ENCODE measurements around the gene SEC11C. TPM values are rescaled to one million over a fixed set of nuclear protein-coding genes. Genes with fewer than 3 reads are reported as not detected.

The SEC11C gene
- total RNA-seq, 2 experiments from 2014 or later, result 121 to 131 TPM

GRCh38 chr18:59142274-59142673 lies 2.6 kb downstream of the SEC11C start:
- ChIA-PET POLR2A (interaction anchor here (1.7 kb wide), 1 partner anchor 217 kb away, joined by 5 read pairs; the partner anchor contains the start of gene LMAN1), CTCF (interaction anchor here (0.7 kb wide), 1 partner anchor 615 kb away, joined by 3 read pairs; no protein-coding TSS in a partner anchor)

GRCh38 chr18:59142800-59143416 lies 3.2 kb downstream of the SEC11C start:
- CTCF ChIA-PET, result interaction anchor here (0.8 kb wide), 1 partner anchor 35 kb away, joined by 5 read pairs; no protein-coding TSS in a partner anchor
- POLR2A ChIA-PET, result interaction anchor here (0.7 to 1.7 kb wide), 3 partner anchors 216 to 1522 kb away, joined by 5 to 7 read pairs (median 7); partner anchors contain the start of gene LMAN1

GRCh38 chr18:59143441-59143840 lies 3.8 kb downstream of the SEC11C start:
- POLR2A ChIA-PET, result interaction anchor here (0.7 to 1.7 kb wide), 4 partner anchors 139 to 1523 kb away, joined by 4 to 7 read pairs (median 6); partner anchors contain the start of gene LMAN1
- CTCF ChIA-PET, result interaction anchor here (0.8 to 1.1 kb wide), 2 partner anchors 16 to 34 kb away, joined by 3 to 5 read pairs; no protein-coding TSS in a partner anchor

- ChIA-PET CTCF (interaction anchor here (0.6 to 1.2 kb wide), 6 partner anchors 13 to 618 kb away, joined by 3 to 9 read pairs (median 4); no protein-coding TSS in a partner anchor), POLR2A (interaction anchor here (0.6 kb wide), 1 partner anchor 94 kb away, joined by 10 read pairs; no protein-coding TSS in a partner anchor)
These were observed 4.8 kb downstream of the SEC11C start for GRCh38 chr18:59144483-59144882.

- CTCF ChIA-PET, result interaction anchor here (0.7 to 1.2 kb wide), 4 partner anchors 14 to 619 kb away, joined by 3 to 9 read pairs (median 5); no protein-coding TSS in a partner anchor
- POLR2A ChIA-PET, result no interaction called here
These were observed 5.4 kb downstream of the SEC11C start for GRCh38 chr18:59145055-59145454.

- ChIA-PET POLR2A (no interaction called here), CTCF (no interaction called here)
These were observed 8.5 kb downstream of the SEC11C start for GRCh38 chr18:59148192-59148591.

- CTCF ChIA-PET, result no interaction called here
These were observed 9.3 kb downstream of the SEC11C start for GRCh38 chr18:59149007-59149406.

GRCh38 chr18:59149416-59149815 lies 9.7 kb downstream of the SEC11C start:
- ChIA-PET CTCF (no interaction called here), POLR2A (no interaction called here)

More at GRCh38 chr18:59149007-59149406, 9.3 kb downstream of the SEC11C start:
- POLR2A ChIA-PET, result no interaction called here

- POLR2A ChIA-PET, result no interaction called here
- CTCF ChIA-PET, result no interaction called here
These were observed 10.6 kb downstream of the SEC11C start for GRCh38 chr18:59150236-59150635.

- POLR2A ChIA-PET, result no interaction called here
- CTCF ChIA-PET, result no interaction called here
These were observed 15.5 kb downstream of the SEC11C start for GRCh38 chr18:59155153-59155552.

GRCh38 chr18:59156316-59156715 lies 16.6 kb downstream of the SEC11C start:
- ChIA-PET POLR2A (no interaction called here), CTCF (no interaction called here)

- CTCF ChIA-PET, result no interaction called here
- POLR2A ChIA-PET, result no interaction called here
These were observed 19.6 kb downstream of the SEC11C start for GRCh38 chr18:59159265-59159664.

- ChIA-PET CTCF (no interaction called here), POLR2A (no interaction called here)
These were observed 20.3 kb downstream of the SEC11C start for GRCh38 chr18:59159986-59160385.

- POLR2A ChIA-PET, result no interaction called here
- CTCF ChIA-PET, result no interaction called here
These were observed 33.1 kb downstream of the SEC11C start for GRCh38 chr18:59172664-59173249.

GRCh38 chr18:59177485-59177884 lies 37.8 kb downstream of the SEC11C start:
- ChIA-PET CTCF (interaction anchor here (0.5 to 0.7 kb wide), 2 partner anchors 15 to 34 kb away, joined by 3 to 5 read pairs; no protein-coding TSS in a partner anchor), POLR2A (no interaction called here)

- ChIA-PET CTCF (no interaction called here), POLR2A (no interaction called here)
These were observed 40.6 kb downstream of the SEC11C start for GRCh38 chr18:59180150-59180845.

GRCh38 chr18:59182673-59183072 lies 43.0 kb downstream of the SEC11C start:
- CTCF ChIA-PET, result no interaction called here
- POLR2A ChIA-PET, result no interaction called here

GRCh38 chr18:59189008-59189407 lies 49.3 kb downstream of the SEC11C start:
- POLR2A ChIA-PET, result no interaction called here
- CTCF ChIA-PET, result no interaction called here

- POLR2A ChIA-PET, result no interaction called here
- CTCF ChIA-PET, result interaction anchor here (0.5 kb wide), 1 partner anchor 18 kb away, joined by 3 read pairs; no protein-coding TSS in a partner anchor
These were observed 50.1 kb downstream of the SEC11C start for GRCh38 chr18:59189746-59190145.

GRCh38 chr18:59196161-59196725 lies 56.6 kb downstream of the SEC11C start:
- ChIA-PET CTCF (no interaction called here), POLR2A (no interaction called here)

Measured in activated CD8-positive, alpha-beta memory T cell treated with anti-CD3 and anti-CD28 coated beads for 36 hours (primary cell).